ENCODE results near the gene SERPINF2. TPM values are rescaled to one million over a fixed set of nuclear protein-coding genes. Genes with fewer than 3 reads are reported as not detected.

SERPINF2 gene
- total RNA-seq = 1.6 and 1.9 TPM in 2 replicates

GRCh38 chr17:1742371-1743087 is at the start of gene SERPINF2:
Gene SERPINF2 (plus strand): TSS chr17:1742871. CDS start chr17:1744996, 2,125 bp downstream.

DNA sequence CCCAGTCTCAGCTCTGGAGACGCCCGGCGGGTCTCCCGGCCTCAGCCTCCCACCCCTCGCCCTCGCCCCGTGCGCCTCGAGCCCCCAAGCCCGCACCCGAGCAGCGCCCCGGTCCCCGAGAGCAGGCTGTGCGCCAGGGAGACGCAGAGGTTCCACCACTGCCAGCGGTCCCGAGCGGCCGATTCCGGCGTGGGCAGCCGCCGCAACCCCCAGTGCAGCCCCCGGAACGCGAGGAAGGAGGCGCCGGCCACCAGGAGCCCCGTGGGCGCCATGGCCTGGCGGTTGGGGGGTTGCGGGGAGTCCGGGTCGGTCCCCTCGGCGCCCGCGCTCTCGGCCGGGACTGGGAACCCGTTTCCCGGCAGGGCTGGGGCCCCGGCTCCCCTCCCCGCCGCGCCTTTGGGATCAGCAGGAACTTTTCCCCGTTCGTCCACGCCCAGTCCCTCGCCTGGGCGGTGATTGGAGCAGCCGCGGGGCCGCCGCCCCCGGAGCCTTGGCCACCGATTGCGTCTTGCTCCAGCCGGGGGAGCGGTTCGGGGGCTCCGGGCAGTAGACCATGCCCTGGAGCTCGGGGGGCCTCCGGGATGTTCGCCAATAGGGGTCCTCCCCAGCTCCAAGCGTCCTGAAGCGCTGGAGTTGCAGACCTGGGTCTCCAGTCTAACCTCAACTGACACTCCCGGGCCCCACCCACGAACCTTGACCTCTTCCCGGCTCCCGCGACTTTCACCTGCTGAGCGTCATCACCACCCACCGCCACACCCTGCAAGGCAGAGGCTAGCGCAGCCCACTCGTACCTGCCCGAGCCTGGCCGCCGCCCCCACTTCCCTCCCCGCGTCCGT is 32.5 kb upstream of the SERPINF2 start, which contains the start of gene TLCD2:
Gene TLCD2, minus strand, starts transcription at position 407 of the 836 bp plus-strand sequence. Its CDS starts 135 bp downstream, at position 272.

GRCh38 chr17:1724351-1724868 is 18.3 kb upstream of the SERPINF2 start, which contains the start of gene WDR81:
Gene WDR81 (plus strand): TSS chr17:1724704. CDS start chr17:1724960, 256 bp downstream.

Other genes starting within 250 kb of the SERPINF2 start
- 13.4 and 19.7 TPM in 2 replicates for gene INPP5K, start 226.3 kb upstream of the SERPINF2 start, total RNA-seq
- 19.7 and 29.5 TPM in 2 replicates for gene PITPNA, start 180.1 kb upstream of the SERPINF2 start, total RNA-seq
- 20.9 and 25.4 TPM in 2 replicates for gene SLC43A2, start 114.0 kb upstream of the SERPINF2 start, total RNA-seq
- 0.07 TPM in 1 of 2 replicates, not detected in the other for gene SCARF1, start 97.1 kb upstream of the SERPINF2 start, total RNA-seq
- gene RILP, start 93.0 kb upstream of the SERPINF2 start, total RNA-seq = 9.5 and 11.1 TPM in 2 replicates
- 97.9 and 173 TPM in 2 replicates for gene PRPF8, start 58.0 kb upstream of the SERPINF2 start, total RNA-seq
- gene TLCD2, start 32.5 kb upstream of the SERPINF2 start, total RNA-seq = 2.7 and 5.0 TPM in 2 replicates
- 9.7 and 12.2 TPM in 2 replicates for gene WDR81, start 18.2 kb upstream of the SERPINF2 start, total RNA-seq
- gene SERPINF1, start 19.2 kb downstream of the SERPINF2 start, total RNA-seq = 81.1 and 93.3 TPM in 2 replicates
- 5.3 and 6.6 TPM in 2 replicates for gene SMYD4, start 87.0 kb downstream of the SERPINF2 start, total RNA-seq
- 28.3 and 34.5 TPM in 2 replicates for gene RPA1, start 87.1 kb downstream of the SERPINF2 start, total RNA-seq